Stimulated activated CD8-positive, alpha-beta memory T cell treated with anti-CD3 and anti-CD28 coated beads, Interleukin-4, amount 100 ng/mL, for 1 hour (primary cell): ENCODE results near the gene SHMT1.
"Not testable (repeated sequence)": the region's sequence is repeated elsewhere in the genome, so short reads cannot be mapped to it uniquely, and the experiment has no call there.

Source experiments
- DNase-seq, 2 donors: peaks; one replicate each; pipeline ENCODE4 v3.0.0-alpha.2; 2020; ENCODE audit warnings: low read depth in 2 of 2, low spot score in 1 of 2

The SHMT1 gene

DNA sequence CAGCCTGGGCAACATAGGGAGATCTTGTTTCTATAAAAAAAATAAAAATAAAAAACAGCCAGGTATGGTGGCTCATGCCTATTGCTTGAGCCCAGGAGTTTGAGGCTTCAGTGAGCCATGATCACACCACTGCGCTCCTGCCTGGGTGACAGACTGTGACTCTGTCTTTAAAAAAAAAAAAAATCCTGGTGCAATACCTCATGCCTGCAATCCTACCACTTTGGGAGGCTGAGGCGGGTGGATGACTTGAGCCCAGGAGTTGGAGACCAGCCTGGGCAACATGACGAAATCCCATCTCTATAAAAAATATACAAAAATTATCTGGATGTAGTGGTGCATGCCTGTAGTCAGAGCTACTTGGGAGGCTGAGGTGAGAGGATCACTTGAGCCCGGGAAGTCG, 15.3 kb upstream of the SHMT1 start:
- not testable (repeated sequence) for DNase-seq

DNA sequence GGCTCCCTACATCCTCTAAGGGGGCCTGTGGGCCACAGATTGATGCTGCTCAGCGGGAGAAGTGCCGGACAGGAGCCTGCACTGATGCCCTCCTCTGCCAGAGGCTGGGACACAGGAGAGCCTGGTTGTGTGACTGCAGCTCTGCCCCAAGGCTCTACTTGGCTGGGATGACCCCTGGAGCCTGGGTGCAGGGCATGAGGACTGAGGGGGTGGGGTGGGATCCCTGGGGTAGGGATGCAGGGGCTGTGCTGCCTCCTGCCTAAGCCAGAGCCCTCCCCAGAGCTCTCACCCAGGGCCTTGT, 14.8 kb upstream of the SHMT1 start:
- no peak for DNase-seq

- no peak for DNase-seq
Measured at GRCh38 chr17:18377437-18378204, 14.3 kb upstream of the SHMT1 start, which contains the start of gene EVPLL. Gene EVPLL (plus strand): TSS chr17:18377778. CDS start chr17:18380938, 3,160 bp downstream.

DNA sequence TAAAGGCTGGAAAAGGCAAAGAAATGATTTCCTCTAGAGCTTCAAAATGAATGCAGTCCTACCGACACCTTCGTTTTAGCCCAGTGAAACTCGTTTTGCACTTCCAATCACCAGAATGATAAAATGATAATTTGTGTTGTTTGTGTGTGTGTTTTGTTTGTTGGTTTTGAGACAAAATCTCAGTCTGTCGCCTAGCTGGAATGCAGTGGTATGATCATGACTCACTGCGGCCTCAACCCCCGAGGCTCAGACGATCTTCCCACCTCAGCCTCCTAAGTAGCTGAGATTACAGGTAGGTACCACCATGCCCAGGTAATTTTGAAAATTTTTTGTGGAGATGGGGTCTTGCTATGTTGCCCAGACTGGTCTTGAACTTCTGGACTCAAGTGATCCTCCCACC, 10.9 kb upstream of the SHMT1 start:
- no peak for DNase-seq

DNA sequence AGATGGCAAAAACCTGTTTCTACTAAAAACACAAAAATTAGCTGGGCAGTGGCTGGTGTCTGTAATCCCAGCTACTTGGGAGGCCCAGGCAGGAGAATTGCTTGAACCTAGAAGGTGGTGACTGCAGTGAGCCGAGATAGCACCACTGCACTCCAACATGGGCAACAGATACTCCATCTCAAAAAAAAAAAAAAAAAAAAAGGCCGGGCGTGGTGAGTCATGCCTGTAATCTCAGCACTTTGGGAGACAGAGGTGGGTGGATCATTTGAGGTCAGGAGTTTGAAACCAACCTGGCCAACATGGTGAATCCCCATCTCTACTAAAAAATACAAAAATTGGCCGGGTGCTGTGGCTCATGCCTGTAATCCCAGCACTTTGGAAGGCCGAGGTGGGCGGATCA, 9.8 kb upstream of the SHMT1 start:
- DNase-seq, result not testable (repeated sequence)

GRCh38 chr17:18371455-18371854, 8.1 kb upstream of the SHMT1 start:
- DNase-seq, result no peak

GRCh38 chr17:18370761-18371160, 7.4 kb upstream of the SHMT1 start:
- DNase-seq, result no peak

DNA sequence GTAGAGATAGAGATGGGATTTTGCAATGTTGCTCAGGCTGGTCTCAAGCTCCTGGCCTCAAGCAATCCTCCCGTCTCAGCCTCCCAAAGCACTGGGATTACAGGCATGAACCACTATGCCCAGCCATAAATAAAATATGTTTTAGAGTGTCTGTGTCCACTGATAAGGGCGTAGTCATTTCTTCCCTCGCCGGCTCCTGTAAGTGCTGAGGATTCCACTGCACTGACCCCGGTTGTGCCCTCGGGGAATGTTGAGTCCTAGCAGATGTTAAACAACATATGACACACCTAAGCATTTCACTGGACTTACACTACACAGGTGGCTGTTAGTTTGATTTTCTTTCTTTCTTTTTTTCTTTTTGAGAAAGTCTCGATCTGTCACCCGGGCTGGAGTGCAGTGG, 5.6 kb upstream of the SHMT1 start:
- DNase-seq, result no peak

DNA sequence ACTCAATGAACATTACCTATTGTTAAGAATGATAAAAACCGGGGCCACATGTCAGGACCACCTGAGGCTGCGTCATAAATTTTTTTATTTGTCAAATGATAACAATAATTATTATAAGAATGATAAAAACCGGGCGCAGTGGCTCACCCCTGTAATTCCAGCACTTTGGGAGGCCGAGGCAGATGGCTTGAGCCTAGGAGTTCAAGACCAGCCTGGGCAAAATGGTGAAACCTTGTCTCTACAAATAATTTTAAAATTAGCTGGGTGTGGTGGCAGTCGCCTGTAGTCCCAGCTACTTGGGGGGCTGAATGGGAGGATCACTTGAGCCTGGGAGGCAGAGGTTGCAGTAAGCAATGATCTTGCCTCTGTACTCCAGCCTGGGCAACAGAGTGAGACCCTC, 816 bp upstream of the SHMT1 start:
- no peak for DNase-seq

DNA sequence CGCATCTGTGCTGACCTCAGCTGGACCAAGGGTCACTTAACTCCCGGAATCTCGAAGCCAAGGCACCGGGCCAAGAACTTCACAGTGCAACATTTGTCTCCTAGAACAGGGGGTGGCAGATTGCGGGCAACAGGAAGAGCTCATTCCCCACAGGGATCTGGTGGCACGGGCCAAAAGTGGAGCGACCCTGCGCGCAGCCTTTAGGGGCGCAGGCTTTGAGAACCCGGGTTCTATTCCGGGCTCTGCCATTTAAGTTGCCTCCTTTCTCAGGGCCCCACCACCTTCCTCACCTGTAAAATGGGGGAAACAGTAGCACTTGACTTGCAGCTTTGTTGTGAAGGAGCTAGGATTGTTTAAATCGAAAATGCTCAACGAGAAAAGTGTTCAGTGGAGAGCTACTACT, 651 bp downstream of the SHMT1 start:
- DNase-seq, result no peak

GRCh38 chr17:18361837-18362697, 1.3 kb downstream of the SHMT1 start:
- DNase-seq, result no peak

DNA sequence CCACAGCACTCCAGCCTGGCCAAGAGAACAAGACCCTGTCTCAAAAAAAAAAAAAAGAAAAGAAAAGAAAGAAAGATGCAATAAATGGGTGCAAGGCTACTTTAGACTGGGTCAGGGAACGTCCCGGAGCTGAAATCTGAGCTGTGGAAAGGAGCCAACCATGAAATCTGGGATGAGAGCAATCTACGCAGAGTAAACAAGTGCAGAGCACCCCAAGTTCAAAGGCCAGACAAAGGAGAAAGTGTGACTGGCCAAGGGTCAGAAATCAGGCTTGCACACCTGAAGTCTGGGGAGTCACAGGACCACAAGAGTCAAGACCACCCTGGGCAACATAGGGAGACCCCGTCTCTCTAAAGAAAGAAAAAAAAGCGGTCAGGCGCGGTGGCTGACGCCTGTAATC, 2.8 kb downstream of the SHMT1 start:
- DNase-seq, result no peak

DNA sequence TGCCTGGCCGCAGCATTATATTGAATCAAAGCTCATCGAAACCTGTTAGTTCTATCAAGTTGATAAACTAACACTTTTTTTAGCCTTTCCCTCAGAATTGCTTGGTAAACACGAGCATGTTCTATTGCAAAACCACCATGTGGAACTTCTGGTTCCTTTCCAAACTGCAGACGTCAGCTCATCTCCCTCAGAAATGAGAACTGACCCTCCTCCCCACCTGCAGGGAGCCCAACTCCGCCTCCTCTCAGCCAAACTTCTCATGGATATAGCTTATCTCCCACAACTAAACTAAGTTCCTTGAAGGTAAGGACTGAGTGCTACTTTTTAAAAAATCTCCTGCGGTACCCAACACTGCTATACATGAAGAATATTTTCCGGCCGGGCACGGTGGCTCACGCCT, 6.7 kb downstream of the SHMT1 start:
- no peak for DNase-seq

DNA sequence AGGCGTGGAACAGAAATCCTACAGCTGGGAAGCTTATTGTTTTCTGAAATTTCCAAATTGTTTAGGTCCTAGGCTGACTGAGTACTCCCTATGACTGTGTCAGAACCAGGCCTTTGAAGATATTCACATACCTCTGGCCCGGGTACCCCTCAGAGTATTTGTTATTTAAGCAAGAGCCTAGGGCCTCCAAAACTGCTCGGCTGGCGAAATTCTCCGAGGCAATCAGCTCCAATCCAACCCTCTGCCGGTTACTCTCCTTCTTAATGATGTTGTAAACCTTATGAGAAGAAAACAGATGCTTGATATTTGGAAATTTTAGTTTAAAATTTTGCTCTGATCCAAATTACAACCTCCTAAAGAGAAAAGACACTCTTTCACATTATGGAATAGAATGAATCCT, 9.8 kb downstream of the SHMT1 start:
- DNase-seq, result no peak

DNA sequence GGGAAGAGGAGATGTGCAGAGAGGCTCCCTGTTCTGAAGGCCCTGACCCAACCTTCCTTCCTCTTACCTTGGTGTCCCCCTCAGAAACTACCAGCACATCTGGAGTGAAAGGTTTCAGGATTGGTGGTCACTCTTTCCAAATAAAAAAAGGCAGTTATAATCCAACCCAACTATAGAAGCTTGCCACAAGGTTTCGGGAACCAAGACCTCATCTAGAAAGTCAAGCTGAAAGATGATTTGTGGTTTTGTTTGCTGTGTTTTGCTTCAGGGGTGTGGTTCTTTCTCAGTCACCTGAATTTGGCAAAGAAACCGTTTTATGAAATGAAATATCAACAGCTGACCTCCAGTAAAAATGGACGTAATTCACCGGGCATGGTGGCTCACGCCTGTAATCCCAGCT, 19.3 kb downstream of the SHMT1 start:
- no peak for DNase-seq

GRCh38 chr17:18339933-18340332, 23.4 kb downstream of the SHMT1 start:
- no peak for DNase-seq

GRCh38 chr17:18338158-18338557, 25.2 kb downstream of the SHMT1 start:
- not testable (repeated sequence) for DNase-seq

DNA sequence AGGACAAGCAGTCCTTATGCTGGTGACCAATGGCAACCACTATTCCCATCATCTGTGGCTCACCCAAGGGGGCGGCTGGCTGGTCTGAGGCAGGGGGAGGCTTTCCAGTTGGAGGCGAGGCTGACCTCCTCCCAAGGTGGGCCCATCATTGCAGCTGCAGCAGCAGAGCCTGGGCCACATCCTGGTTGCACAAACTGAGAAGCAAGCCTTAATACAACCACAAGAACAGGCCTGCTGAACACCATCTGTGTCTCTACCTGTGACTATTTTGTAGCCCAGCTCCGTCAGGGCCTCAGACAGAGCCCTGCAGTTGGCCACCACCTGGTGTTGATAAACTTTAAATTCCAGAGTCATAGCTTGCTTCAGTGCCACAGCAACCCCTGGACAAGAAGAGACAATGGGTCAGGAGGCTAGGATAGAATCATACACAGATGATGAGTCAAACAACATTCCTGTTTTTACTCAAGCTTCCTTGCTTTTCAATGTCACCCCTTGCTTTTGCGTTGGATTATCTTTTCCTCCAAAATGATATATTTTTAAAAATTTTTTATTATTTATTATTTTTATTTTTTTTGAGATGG, 30.4 kb downstream of the SHMT1 start:
- no peak for DNase-seq

DNA sequence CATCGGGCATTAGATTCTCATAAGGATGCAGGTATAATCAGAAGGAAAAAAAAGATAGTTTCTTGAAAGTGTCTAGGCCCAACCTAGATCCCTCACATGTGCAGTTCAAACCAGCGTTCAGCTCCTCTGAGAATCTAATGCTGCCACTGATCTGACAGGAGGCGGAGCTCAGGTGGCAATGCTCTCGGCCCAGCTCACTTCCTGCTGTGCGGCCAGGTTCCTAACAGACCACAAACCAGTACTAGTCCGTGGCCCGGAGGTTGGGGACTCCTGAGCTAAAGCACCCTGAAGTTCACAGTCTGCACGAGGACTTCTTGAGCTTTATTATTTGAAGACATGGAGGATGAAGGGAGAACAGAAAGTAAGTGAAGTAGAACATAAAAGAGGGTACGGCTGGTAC, 31.5 kb downstream of the SHMT1 start:
- DNase-seq, result no peak

- DNase-seq, result no peak
Measured at GRCh38 chr17:18328643-18329204, 34.6 kb downstream of the SHMT1 start.

DNA sequence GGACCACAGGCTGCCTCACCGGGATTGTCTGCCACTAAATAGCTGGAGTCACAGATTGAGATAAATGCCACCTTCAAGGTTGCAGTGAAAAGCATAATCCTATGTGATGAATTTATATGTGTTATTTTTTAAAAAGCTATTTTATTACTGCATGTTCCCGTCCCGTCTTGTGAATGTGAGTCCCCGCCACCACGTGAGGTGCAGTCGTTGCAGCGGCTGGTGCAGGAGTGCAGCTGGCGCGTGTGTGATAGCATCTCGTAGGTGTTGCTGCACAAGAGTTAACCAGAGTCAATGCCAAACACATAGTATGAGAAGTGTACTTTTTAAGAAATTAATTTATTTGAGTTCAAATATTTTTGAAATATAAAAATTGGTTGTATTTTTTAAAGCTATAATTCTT, 35.8 kb downstream of the SHMT1 start:
- no peak for DNase-seq

DNA sequence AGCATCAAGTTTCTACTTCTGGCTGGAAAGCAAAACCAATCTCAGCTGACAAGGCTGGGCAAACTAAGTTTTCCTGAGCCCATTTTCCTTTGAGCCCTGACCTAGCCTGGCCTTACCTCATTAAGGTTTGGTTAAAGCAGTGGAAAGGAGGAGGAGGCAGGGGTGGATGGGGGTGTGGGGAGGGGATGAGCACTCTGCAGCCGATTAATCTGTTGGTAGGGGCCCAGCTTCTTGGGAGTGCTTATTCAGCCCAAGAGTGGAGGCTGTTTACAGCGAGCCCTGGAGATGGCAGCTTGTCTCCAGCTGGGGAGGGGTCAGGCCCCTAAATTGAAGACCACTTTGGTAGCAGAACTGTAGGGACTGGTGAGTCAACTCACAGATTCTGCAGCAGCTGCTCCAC, 36.3 kb downstream of the SHMT1 start:
- no peak for DNase-seq
